ENCODE data around the gene CDH13.

CDH13 gene

DNA sequence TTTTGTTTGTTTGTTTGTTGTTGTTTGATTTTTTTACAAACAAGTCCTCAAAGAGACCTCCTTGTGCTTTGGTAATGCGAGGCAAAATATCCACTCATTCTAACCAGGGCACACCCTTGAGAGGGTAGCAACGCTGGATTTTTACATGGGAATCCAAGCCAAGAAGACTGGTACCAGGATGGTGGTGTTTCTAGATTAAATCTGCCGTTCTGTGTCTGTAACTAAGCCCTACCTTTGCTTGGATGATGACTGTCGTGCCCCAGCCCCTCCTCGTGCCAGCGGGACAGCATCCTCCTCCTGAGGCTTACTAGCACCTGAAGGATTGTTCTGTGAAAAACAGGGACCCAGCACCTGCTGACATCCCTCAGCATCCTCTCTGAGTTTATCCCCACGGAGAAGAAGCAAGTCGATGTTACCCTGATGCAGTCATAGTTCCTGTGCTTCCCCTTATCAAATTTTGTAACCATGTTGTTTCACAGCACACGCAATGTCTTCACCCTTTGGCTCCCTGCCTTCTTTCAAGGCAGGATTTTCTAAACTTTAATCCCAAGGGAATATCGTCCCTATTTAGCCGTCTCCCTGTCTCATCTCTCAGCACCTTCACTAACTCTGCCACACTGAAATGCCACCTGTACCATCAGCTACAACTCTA is 1175.9 kb downstream of the CDH13 start:
- H3K4me3 ChIP-seq (ENCODE audit: low read length), result peak overlapping the region; percentile 37; the same call in 1 of the 2 replicates
- no peak overlapping the region for H3K9ac ChIP-seq (ENCODE audit: low read length)
- H3K4me2 ChIP-seq (ENCODE audit: low read length), result peak overlapping the region; percentile 29
- TF ChIP-seq, protein P1, sequence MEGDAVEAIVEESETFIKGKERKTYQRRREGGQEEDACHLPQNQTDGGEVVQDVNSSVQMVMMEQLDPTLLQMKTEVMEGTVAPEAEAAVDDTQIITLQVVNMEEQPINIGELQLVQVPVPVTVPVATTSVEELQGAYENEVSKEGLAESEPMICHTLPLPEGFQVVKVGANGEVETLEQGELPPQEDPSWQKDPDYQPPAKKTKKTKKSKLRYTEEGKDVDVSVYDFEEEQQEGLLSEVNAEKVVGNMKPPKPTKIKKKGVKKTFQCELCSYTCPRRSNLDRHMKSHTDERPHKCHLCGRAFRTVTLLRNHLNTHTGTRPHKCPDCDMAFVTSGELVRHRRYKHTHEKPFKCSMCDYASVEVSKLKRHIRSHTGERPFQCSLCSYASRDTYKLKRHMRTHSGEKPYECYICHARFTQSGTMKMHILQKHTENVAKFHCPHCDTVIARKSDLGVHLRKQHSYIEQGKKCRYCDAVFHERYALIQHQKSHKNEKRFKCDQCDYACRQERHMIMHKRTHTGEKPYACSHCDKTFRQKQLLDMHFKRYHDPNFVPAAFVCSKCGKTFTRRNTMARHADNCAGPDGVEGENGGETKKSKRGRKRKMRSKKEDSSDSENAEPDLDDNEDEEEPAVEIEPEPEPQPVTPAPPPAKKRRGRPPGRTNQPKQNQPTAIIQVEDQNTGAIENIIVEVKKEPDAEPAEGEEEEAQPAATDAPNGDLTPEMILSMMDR (IDR thresholded peaks at IDR 0.05; ENCODE audit: low read depth, low read length), result no peak
- TF ChIP-seq EZH2phosphoT487 (IDR thresholded peaks at IDR 0.05; ENCODE audit: low read depth), result no peak
- no peaks in the 10 kb centered on the region for H3K79me2 ChIP-seq (ENCODE audit: low read length)
- peaks cover 18% of the 10 kb centered on the region for H3K27me3 ChIP-seq (ENCODE audit: low read depth, low read length)
- no peaks in the 10 kb centered on the region for H3K36me3 ChIP-seq (replicated peaks; ENCODE audit: low read depth, low read length)
- no peaks in the 10 kb centered on the region for H3K9me3 ChIP-seq (ENCODE audit: insufficient read depth, low read length)
- H3K27ac ChIP-seq (ENCODE audit: low read length), result no peak overlapping the region
- H2AFZ ChIP-seq (ENCODE audit: low read depth, low read length), result peak overlapping the region; percentile 52
- H4K20me1 ChIP-seq (ENCODE audit: insufficient read depth, low read length), result no peaks in the 10 kb centered on the region
- peaks cover 30% of the 10 kb centered on the region for H3K4me1 ChIP-seq (ENCODE audit: low read length)

DNA sequence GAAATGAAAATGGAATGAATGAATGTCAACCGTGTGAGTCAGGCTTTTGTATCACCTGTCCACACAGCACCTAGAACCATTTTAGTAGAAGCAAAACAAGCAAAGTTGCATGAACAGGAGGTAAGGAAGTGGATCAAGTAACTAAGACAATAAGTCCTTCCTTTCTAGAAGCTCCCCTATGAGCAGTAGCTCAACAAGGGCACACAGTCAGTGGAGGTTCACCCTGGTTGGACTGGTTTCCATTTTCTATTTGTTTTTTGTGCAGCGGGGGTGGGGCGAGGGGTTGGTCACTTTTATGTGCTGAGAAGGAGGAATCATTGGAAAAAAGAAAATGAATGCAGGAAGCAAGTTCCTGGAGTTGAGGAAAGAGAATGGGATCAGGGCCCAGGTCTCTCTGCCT is 1177.0 kb downstream of the CDH13 start:
- Histone ChIP-seq H3K79me2 (ENCODE audit: low read length) (peaks cover 10% of the 10 kb centered on the region), H3K4me1 (ENCODE audit: low read length) (peaks cover 32% of the 10 kb centered on the region), H3K4me3 (ENCODE audit: low read length) (no peak overlapping the region), H3K36me3 (replicated peaks; ENCODE audit: low read depth, low read length) (no peaks in the 10 kb centered on the region), H4K20me1 (ENCODE audit: insufficient read depth, low read length) (0 out of 2 replicates have a peak, but pooled peaks cover 3% of the 10 kb centered on the region), H3K4me2 (ENCODE audit: low read length) (no peak overlapping the region), H3K27ac (ENCODE audit: low read length) (no peak overlapping the region), H3K27me3 (ENCODE audit: low read depth, low read length) (peaks cover 10% of the 10 kb centered on the region; the same call in 1 of the 2 replicates), H2AFZ (ENCODE audit: low read depth, low read length) (no peak overlapping the region), H3K9me3 (ENCODE audit: insufficient read depth, low read length) (no peaks in the 10 kb centered on the region), H3K9ac (ENCODE audit: low read length) (no peak overlapping the region)
- TF ChIP-seq, protein P1 (IDR thresholded peaks at IDR 0.05; ENCODE audit: low read depth, low read length), result no peak
- TF ChIP-seq EZH2phosphoT487 (IDR thresholded peaks at IDR 0.05; ENCODE audit: low read depth), result no peak

DNA sequence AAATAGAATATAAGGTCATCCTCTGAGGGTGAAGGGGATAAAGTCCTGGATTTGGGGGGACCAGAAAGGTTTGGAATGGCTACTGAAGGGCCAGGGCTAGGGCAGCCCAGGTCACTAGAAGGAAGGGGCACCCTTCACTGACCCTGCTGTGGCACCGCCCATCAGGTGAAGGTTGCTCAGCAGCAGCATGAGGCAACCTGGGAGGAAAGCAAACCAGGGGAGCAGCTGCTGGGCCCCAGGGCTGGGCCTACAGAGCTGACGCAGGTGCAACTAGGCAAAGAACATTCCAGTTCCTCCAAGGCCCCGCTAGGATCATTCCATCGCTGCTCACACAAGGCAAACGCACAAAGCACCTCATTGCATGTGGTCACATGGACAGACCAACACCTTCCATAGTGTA is 1177.6 kb downstream of the CDH13 start:
- Histone ChIP-seq H3K9ac (ENCODE audit: low read length) (no peak overlapping the region), H3K9me3 (ENCODE audit: insufficient read depth, low read length) (no peaks in the 10 kb centered on the region), H3K4me1 (ENCODE audit: low read length) (peaks cover 36% of the 10 kb centered on the region), H4K20me1 (ENCODE audit: insufficient read depth, low read length) (0 out of 2 replicates have a peak, but pooled peaks cover 7% of the 10 kb centered on the region), H3K27ac (ENCODE audit: low read length) (no peak overlapping the region), H3K27me3 (ENCODE audit: low read depth, low read length) (peaks cover 10% of the 10 kb centered on the region; the same call in 1 of the 2 replicates), H2AFZ (ENCODE audit: low read depth, low read length) (no peak overlapping the region), H3K4me2 (ENCODE audit: low read length) (no peak overlapping the region), H3K4me3 (ENCODE audit: low read length) (no peak overlapping the region), H3K36me3 (replicated peaks; ENCODE audit: low read depth, low read length) (no peaks in the 10 kb centered on the region), H3K79me2 (ENCODE audit: low read length) (peaks cover 15% of the 10 kb centered on the region)
- no peak for TF ChIP-seq EZH2phosphoT487 (IDR thresholded peaks at IDR 0.05; ENCODE audit: low read depth)
- TF ChIP-seq, protein P1 (IDR thresholded peaks at IDR 0.05; ENCODE audit: low read depth, low read length), result no peak

DNA sequence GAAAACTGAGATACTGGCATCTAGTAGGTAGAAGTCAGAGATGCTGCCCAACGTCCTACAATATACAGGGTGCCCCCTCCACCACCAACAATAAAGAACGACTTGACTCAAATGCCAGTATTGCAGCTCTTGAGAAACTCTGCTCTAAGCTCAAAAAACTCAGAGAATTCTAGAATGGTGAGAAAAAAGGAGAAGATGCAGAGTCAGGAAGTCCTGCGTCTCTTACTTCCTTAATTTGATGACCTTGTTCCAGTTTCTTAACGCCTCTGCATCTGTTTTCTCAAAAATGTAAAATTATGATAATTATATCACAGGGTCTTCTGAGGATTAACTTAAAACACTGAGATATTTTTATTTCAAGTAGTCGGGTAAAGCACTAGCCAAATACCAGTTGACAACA is 1179.3 kb downstream of the CDH13 start:
- peaks cover 7% of the 10 kb centered on the region for H3K36me3 ChIP-seq (replicated peaks; ENCODE audit: low read depth, low read length)
- 0 out of 2 replicates have a peak, but pooled peaks cover 7% of the 10 kb centered on the region for H4K20me1 ChIP-seq (ENCODE audit: insufficient read depth, low read length)
- peak overlapping the region; percentile 52 for H3K27ac ChIP-seq (ENCODE audit: low read length)
- no peak overlapping the region for H3K9ac ChIP-seq (ENCODE audit: low read length)
- peak overlapping the region; percentile 33 for H3K4me2 ChIP-seq (ENCODE audit: low read length)
- H3K79me2 ChIP-seq (ENCODE audit: low read length), result peaks cover 22% of the 10 kb centered on the region
- H3K27me3 ChIP-seq (ENCODE audit: low read depth, low read length), result no peaks in the 10 kb centered on the region; the same call in 1 of the 2 replicates
- peaks cover 36% of the 10 kb centered on the region for H3K4me1 ChIP-seq (ENCODE audit: low read length)
- no peaks in the 10 kb centered on the region for H3K9me3 ChIP-seq (ENCODE audit: insufficient read depth, low read length)
- H2AFZ ChIP-seq (ENCODE audit: low read depth, low read length), result no peak overlapping the region
- TF ChIP-seq, protein P1 (IDR thresholded peaks at IDR 0.05; ENCODE audit: low read depth, low read length), result no peak
- no peak for TF ChIP-seq EZH2phosphoT487 (IDR thresholded peaks at IDR 0.05; ENCODE audit: low read depth)
- no peak overlapping the region for H3K4me3 ChIP-seq (ENCODE audit: low read length)

All from OCI-LY3 (cell line).